Gastroesophageal sphincter (tissue), 3 donors: ENCODE measurements around the gene CIROP.

Experiments
- CTCF ChIP-seq, 4 experiments: fragments of 200-600 bp in 2 of 4; fragments of 450-650 bp in 2 of 4; sonication (generic) in 1 of 4; IDR thresholded peaks; one replicate each; pipeline ENCODE4 v1.5.1; 2017 to 2019; ENCODE audit warnings: antibody characterized with exemption in 4 of 4, mild to moderate bottlenecking in 2 of 4, moderate library complexity in 2 of 4
- EP300 ChIP-seq: sonication (generic); formaldehyde crosslinking; IDR thresholded peaks from one replicate; pipeline ENCODE4 v1.6.1; 2017; ENCODE audit warnings: antibody characterized with exemption, mild to moderate bottlenecking
- POLR2A ChIP-seq, 2 donors: fragments of 450-650 bp; IDR thresholded peaks; one replicate each; pipeline ENCODE4 v1.6.1; 2017; ENCODE audit warnings: antibody characterized with exemption in 2 of 2, mild to moderate bottlenecking in 2 of 2, moderate library complexity in 1 of 2
- POLR2AphosphoS5 ChIP-seq: sonication (generic); formaldehyde crosslinking; IDR thresholded peaks from one replicate; pipeline ENCODE4 v1.6.1; 2017; ENCODE audit warnings: antibody characterized with exemption

- TF ChIP-seq POLR2A (IDR thresholded peaks at IDR 0.05) (no peak), CTCF (IDR thresholded peaks at IDR 0.05) (no peak), POLR2AphosphoS5 (no peak), EP300 (no peak)
Measured at GRCh38 chr14:23128969-23129758, 24.4 kb upstream of the CIROP start.
